H4 (cell line): ENCODE measurements around the gene PPP1R37. TPM values are rescaled to one million over a fixed set of nuclear protein-coding genes. Genes with fewer than 3 reads are reported as not detected.

ENCODE experiments used
- DNase-seq: peaks from one replicate; pipeline ENCODE4 v3.0.0-alpha.2; 2015; ENCODE audit warnings: low spot score
- total RNA-seq: library from RNA; depleted of rRNA; stranded (reverse); fragments of >200 nt; shearing (Covaris generic); gene quantifications from 2 replicates; pipeline ENCODE4 v1.2.3, GENCODE V29; 2014

PPP1R37 gene
- total RNA-seq, 1 experiment from 2014 or later, result 8.0 TPM

DNA sequence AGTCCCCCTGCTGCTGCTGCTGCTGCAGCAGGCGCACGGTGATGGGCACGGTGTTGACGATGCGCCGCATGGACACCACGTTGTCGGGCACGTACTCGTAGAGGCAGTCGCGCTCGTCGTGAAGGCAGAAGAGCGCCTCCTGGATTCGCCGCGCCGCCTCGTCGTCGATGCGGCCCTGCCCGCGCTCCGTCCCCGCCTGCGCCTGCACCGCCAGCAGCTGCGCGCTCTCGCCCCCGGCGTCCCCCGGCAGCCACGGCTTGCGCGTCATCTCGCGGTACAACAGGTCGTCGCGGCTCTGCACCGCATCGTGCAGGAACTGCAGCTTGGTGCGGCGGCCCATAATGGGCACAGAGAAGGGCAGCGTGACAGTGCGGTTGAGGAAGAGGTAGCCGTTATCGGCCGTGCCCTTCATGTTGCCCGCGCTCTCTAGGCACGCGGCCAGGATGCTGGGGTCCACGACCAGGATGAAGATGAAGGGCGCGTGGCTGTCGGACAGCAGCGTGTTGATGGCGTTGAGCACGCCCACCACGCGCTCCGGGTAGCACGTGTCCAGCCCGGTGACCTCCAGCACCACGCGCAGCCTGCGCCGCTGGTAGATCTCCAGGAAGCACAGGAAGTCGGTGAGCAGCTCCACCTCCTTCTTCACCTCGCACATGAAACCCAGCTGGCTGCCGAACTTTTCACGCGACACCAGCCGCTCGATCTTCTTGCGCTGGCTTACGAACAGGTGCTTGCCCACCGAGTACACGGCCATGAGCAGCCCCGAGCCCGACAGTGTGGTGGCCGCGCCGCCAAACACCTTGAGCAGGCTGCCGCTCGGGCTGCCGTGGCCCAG is 59.7 kb downstream of the PPP1R37 start:
- DNase-seq, result no peak

DNA sequence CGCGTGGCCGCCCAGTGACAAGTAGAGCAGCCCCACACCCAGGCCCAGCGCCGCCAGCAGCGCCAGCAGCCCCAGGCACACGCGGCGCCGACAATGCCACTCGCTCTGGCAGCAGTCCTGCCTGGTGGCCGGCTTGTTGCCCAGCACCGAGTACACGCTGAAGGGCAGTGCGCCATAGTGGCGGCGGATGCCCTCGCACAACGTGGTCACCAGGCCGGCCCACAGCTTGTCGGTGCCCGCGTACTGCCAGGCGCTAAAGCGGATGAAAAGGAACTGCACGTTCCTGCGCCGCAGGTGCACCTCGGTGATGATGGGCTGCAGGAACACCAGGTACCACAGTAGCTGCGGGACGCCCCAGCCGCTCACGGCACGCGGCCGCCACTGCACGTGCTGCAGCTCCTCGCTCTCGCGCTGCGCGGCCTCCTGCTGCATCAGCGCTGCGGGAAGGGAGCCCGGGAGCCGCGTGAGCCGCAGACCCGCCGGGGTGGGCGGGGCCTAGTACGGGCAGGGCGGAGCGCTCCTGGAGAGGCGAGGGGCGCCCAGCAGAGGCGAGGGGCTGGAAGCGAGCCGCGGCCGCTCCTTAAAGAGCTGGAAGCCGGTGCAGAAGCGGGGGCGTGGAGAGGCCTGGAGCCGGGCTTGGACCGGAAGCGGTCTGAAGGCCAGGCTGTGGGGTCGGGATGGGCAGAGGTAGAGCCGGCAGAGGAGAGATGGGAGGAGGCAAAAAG is 60.5 kb downstream of the PPP1R37 start:
- no peak for DNase-seq

DNA sequence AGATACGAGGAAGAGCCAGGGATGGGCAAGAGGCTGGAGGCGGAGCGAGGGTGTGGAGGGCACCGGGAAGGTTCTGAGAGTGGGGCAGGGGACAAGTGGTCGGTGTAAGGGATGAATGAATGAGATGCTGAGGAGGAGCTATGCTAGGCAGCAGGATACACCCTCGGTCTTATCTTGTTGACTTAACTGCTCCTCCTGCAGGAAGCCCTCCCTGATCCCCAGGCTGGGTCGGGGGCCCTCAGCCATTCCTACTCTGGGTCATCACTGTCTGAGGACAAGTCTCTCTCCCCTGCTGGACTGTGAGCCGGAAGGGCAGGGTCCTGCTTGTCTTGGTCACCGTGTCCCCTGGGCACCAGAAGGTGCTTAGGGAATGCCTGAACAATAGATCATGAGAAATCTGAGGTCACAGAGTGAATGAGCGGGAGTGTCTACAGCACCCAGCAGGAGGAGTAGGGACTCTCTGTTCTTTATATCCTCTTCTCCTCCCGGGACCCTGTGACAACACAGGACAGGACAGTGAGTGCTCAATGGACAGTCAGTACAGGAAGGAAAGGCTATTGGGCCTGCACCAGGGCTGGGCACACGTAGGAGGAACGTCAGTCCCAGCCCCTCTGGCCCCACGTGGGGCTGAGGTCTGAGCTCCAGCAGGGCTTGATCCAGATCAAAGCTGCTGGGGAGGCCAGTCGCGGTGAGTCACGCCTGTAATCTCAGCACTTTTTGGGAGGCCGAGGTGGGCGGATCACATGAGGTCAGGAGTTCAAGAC is 61.3 kb downstream of the PPP1R37 start:
- peak; percentile 70 for DNase-seq

DNA sequence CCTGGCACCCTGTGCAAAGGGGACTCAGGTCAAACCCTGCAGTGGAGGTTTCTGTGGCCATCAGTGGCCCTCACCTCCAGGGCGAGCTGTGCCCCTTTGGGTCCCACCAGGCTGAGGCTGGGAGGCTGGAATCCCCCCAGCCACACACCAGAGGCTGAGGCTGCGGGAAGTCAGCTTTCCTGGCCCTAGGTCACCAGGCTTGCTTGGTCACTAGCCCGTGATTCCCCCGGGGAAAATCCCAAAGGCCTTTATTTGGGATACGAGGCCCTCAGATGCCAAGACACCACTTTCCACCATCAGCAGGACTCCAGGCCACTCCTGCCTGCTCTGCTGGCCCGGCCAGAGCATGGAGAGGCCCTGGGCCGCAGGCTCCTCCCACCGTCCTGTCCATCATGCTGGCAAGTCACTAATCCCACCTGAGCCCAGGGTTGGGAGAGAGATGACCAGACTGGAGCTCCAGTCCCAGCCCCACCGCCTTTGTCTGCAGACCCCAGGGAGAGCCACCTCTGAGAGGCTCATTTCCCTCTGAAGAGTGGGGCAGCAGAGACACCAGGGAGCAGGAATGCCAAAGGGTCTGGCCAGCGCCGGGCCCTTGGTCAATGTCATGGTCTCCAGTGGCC is 63.1 kb downstream of the PPP1R37 start:
- DNase-seq, result no peak

DNA sequence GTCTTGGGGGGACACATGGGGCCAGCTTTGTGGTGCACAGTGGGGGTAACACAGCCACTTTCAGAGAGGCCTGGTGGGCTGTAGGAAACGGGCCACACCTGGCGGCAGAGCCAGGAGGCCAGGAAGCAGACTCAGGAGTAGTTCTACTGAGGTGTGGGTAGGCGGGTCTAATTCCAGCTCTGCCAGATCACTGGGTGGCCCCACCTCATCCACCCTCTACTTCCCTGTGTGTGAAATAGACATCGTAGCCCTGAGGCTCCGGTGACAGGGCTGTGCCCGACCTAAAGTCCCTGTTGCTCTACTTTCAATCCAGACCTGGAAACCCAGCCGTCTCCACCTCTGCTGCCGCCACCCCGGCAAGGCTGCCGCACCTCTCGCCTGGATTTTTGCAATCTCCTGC is 63.8 kb downstream of the PPP1R37 start:
- no peak for DNase-seq

DNA sequence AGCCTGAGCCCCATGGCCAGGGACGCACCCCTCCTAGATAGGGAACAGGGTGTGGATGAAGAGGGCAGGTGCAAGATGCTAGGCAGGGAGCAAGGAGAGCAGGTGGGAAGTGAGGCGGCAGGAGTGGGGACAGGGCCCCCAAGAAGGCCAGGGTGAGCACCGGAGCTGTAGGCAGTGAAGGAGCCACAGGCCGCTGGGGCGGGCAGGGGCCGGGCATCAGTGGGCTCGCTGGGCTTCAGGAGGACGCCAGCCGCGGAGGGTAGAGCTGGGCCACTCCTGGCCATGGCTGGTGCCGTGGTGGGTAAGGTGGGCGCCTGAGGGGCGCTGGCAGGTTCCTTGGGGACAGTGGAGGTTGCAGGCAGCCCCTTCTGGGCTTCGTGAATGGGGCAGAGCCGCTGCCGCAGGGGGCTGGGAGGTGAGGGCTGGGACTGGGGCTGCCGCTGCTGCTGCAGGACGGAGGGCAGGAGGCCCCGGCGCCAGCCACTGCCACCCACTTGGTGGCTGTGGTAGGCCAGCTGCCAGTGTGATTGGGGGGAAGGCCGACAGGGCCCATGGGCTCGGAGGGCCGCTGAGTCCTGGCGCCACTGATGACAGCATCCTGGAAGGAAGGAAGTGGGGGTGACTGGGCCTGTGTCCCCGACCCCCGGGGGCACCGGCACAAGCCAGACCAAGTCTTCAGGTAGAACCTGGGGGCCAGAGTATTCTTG is 65.7 kb downstream of the PPP1R37 start:
- no peak for DNase-seq

DNA sequence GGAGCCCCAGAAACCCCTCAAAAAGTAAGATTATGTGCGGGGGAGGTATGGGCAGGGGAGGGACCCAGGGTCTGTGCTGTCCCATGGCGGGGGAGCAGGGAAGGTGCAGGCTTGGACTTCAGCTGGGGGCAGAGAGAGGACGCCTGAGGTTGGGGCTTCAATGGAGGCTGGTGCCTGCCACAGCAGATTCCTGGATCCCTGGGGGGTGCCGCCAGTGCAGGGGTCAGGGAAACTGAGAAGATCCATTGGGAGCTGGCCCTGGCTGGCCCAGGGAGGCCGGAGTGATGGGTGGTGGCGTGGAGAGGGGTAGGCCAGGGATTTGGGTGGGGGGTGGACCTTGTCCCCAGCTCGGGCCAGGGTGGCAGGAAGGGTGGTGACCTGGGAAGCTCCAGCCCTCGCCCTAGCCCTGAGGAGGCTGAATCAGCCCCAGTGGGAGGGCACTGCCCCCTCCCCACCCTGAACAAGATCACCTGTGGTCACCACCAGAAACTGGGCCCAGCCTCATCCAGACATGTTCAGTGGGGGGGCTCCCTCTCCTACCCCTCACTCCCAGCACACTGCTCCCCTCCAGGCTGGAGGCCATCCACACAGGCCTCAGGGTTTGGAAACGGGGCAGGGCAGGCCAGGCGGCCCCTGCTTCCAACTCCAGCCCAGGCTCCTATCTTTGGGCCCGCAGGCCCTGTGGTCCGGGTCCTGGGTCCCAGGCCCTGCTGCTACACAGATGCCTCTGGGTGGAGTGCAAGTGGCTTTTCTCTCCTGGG is 66.4 kb downstream of the PPP1R37 start:
- DNase-seq, result no peak

DNA sequence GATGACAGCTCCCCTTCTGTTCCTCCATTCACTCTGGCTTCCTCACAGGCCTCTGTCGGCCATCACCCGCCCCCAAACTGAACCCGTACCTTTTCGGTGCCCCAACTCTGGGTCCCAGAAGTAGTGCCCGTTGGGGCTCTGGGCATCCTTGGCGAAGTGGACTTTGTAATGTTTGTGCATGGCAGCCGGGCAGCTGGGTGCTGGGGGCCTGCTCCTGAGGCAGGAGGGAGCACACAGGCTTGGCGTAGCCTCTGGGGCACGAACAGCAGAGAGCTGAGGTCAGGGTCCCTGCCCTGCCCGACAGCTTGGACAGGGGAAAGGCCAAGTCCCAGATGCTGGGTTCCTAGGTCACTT is 67.0 kb downstream of the PPP1R37 start:
- DNase-seq, result no peak

DNA sequence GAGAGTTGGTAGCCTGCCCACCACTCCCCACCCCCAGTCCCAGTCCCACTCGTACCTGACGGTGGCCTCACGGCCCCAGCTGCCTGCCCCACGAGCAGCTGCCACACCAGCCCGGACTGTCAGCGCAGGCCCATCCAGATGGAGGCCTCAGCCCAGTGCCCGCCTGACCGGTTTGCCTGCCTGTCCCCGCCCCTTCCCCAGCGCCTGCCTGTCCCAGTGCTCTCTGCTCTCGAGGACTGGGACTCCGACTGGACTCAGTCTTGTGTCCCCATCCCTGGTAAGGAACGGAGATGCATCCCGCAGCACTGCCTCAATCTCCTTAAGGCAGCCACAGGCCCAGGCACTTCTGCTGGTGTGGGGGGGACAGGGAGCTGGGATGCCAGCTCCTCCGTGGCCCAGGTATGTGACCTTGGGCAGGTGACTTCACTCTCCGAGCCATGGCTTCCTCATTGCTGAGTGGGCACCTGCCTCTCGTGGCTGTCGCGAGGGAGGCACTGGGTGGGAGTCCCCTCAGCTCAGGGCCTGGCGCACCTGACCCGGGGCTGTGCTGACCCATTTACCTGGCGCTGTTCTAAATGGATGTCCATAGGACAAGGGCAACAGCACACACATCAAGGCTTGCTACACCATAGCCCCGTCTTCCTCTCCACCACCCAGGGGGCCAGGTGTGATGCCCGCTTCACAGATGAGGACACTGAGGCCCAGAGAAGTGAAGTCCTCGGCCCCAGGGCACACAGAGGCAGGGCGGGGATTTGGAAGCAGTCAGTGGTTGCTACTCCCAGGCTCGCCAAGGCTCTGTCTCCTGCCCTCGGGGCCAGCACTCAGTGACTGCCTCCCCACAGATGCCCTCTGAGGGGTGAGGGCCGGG is 68.1 kb downstream of the PPP1R37 start, which contains the start of gene NKPD1:
Gene NKPD1 (minus strand): TSS at position 113 of the 868 bp plus-strand sequence. CDS start 832 bp downstream, outside the sequence.
- DNase-seq, result no peak

DNA sequence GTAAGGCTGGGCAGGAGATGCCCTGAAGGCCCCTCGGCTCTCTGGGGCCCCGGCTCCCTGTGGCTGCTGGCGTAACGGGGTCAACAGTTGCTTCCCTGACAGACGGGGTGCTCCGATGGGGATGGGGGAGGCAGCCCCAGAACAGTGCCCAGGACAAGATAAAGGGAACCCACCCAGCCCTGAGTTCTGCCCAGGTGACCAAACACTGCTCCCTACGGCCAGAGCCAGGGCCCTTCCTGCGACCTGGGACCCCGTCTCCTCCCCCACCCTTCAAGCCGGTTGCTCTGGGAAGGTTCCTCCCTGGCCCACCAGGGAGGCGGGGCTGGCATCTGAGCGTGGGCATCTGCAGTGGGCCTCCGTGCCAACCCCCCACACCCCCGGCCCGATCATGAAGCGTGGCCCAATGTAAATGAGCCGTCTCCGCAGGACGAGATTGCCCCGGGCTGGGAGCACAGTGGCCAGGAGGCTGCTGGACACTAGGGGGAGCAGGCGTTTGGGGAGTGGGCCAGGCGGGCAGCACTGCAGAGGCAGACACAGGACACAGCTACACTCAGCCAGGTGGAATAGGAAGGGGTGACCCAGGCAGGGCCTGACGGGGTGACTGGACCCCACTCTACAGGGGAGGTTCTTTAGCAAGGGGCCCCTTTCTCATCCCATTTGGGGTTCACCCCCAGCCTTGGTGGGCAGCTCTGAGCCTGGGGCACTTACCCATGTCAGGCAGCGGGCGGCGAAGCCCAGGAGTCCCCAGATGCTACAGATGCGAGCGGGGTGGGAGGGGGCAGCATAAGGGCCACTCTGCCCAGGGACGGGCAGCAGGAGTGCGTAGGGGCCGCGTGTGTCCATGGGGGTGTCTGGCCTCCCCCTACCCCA is 69.0 kb downstream of the PPP1R37 start:
- no peak for DNase-seq

DNA sequence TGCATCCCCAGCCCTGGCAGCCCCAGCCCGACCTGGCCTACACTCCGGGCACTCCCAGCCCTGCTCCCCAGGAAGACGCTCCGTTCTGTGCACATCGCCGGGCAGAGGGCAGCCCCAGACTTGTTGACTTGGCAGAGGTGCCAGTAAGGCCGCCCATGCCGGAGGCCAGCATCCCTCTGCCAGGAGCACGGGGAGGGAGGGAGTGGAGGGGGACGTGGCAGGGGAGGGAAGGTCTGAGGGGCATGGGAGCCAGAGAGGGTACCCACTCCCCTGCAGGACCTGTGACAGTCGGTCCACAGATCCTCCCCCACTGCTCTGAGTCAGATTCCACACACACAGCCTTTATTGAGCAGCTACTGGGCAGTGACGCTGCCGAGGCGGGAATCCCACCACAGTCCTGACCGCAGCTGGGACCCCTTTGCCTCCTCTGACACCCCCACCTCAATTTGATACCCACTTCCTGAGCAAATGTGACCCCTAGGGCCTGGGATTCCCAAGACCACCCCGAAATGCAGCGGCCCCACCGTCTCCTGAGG is 69.7 kb downstream of the PPP1R37 start:
- no peak for DNase-seq

DNA sequence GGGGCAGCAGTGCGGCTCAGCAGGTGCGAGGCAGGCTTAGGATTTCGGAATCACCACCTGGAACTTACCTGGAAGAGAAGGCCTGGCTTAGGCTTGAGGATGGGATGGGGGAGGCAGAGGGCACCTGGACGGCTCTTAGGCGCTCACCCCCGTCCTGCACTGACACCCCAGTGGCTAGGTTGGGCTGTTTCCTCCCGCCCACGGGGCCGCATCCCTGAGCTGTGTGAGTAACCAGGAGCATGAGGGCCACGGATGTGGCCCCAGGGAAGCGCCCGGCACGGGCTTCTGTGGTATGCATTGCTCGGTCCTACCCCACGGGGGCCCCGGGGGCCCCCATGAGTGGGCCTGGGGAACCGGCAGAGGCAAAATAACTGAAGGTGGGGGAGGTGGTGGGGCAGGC is 70.2 kb downstream of the PPP1R37 start:
- DNase-seq, result no peak

DNA sequence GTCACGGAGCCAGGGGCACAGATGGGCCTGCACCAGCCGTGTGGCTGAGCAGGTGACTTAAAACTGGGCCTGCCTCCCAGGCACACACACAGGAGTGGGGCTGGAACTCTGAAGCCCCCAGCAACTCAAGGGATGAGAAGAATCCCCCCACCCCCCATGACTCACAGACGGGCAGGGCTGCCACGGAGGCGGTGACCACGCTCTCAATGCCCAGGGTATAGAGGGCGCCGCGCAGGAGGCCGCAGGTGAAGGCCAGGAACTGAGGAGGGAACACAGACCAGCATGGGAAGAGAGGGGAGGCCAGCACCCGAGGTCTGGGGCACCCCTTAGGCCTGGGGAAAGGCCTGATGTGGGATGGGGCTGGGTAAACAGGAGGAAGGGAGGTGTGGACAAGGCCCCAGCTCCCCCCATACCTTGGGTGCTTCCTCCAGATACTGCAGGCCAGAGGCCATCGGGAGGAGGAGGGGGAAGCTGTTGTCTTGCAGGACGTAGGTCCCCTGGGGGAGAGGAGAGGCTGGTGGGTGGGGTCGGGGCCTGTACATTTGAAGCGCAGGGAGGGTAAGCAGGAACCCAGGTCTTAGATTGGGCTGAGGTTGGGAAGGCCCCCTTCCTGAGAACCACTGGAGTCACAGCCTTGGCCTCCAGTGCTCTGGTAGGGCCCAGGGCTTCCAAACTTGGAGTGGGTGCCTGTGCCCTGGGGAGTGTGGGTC is 70.9 kb downstream of the PPP1R37 start:
- DNase-seq, result no peak

DNA sequence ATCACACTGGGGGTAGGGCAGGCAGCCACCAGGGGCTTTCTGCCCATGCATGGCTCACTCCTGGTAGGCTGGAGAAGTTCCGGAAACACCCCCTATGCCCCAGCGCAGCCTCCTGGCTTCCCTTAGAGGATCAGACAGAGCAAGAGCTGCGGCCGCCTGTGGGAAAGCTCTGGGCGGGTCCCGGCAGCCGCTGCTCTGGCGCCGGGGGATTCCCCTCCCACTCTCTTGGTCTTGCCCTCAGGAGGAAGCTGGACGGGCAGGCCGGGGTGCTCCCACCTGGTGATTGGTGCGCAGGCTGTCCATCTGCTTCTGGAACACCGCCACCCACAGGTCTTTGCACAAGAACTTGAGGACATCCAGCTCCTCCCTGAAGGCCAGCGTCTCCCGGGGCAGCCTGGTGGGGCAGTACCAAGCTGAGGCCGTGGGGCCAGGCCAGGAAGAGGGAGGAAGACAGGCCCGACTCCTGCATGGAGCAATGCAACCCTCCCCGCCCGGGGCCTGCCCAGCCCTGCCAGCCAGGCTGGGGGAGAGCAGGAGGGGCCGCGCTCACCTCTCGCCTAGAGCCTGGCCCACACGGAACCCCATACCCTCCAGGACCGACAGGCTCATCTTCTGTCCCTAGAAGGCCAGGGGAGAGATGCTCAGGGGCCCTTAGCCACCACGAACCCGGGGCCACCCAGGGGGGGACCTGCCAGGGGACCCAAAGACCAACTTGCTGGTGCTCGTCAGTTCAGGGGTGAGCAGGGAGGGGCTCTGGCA is 71.8 kb downstream of the PPP1R37 start:
- peak; percentile 32 for DNase-seq

DNA sequence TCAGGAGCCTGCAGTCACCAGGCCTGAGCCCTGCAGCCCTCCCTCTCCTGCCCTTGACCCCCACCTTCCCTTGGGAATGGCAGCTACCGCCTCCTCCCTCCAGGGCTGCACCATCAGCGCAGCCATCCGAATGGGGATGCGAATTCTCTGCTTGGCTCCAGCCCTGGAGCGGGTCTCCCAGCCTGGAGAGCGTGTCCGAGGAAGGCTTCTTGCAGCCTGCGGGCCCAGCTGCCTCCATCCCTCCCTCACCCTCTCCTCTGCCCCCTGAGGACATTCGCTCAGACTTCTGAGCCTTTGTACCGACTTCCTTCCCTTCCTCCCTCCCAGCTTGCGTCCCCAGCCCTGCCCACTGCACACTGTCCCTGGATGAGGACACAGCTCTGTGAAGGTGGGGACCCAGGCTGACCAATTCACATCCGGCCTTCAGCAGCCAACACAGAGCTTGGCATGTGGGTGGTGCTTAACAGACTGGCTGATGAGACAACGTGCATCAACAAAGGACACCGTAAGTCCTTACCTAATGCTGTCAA is 73.8 kb downstream of the PPP1R37 start:
- DNase-seq, result no peak

DNA sequence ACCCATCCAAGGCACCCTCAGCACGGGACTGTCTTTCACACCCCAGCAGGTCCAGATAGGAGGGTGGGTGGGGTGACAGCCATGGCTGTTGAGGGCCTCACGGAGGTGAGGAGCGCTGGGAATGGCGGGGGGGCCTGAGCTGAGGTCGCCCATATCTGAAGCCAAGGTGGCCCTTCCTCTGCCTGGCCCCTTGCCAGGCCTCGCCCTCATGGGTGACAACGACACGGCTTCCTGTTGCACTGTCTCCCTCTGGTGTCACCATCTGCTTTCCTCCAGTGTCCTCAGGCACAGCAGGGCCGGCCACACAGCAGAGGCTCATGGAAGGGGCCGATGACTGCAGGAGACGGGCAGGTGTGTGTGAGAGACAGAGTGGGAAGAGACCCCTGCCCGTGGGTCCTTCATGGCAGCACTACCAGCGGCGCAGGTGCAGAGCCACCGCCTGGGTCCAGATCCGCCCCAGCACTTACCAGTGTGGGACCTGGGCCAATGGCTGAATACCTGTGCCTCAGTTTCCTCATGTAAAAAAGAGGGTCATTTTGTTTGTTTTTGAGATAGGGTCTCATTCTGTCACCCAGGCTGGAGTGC is 75.9 kb downstream of the PPP1R37 start:
- no peak for DNase-seq
